Thyroid gland (tissue), 4 donors: ENCODE results near the gene UNC5C. TPM values are rescaled to one million over a fixed set of nuclear protein-coding genes. Genes with fewer than 3 reads are reported as not detected.

Experiments
- DNase-seq, 2 donors: peaks; one replicate each; pipeline ENCODE4 v3.0.0-alpha.2; 2019
- H3K27ac ChIP-seq, 3 donors: fragments of 200-600 bp; sonication (generic); 1 replicate in 2 of 3; 2 replicates in 1 of 3; pipeline ENCODE4 v1.5.1; 2016 to 2019; ENCODE audit warnings: mild to moderate bottlenecking in 1 of 3, moderate library complexity in 1 of 3
- H3K27me3 ChIP-seq: fragments of 200-600 bp; sonication (generic); one replicate; pipeline ENCODE4 v1.5.1; 2019
- H3K36me3 ChIP-seq, 2 donors: fragments of 200-600 bp; sonication (generic); one replicate each; pipeline ENCODE4 v1.5.1; 2016 to 2019
- H3K4me1 ChIP-seq, 2 donors: fragments of 200-600 bp; sonication (generic); one replicate each; pipeline ENCODE4 v1.5.1; 2017 to 2019
- H3K4me3 ChIP-seq, 3 donors: fragments of 200-600 bp; sonication (generic); replicated peaks in 1 of 3; 1 replicate in 2 of 3; 2 replicates in 1 of 3; pipeline ENCODE4 v1.5.1; 2016; ENCODE audit warnings: mild to moderate bottlenecking in 1 of 3
- H3K9me3 ChIP-seq: fragments of 200-600 bp; sonication (generic); one replicate; pipeline ENCODE4 v1.5.1; 2017
- CTCF ChIP-seq, 6 experiments: fragments of 200-600 bp in 3 of 6; fragments of 450-650 bp in 3 of 6; sonication (generic) in 3 of 6; IDR thresholded peaks; one replicate each; pipeline ENCODE4 v1.5.1; 2016 to 2019; ENCODE audit warnings: antibody characterized with exemption in 6 of 6, mild to moderate bottlenecking in 2 of 6, inconsistent platforms in 1 of 6, moderate library complexity in 1 of 6
- POLR2A ChIP-seq, 2 donors: fragments of 450-650 bp; IDR thresholded peaks; one replicate each; pipeline ENCODE4 v1.6.1; 2017; ENCODE audit warnings: antibody characterized with exemption in 2 of 2, mild to moderate bottlenecking in 2 of 2, moderate library complexity in 1 of 2
- WGBS, 2 donors: methylation state at CpG; one replicate each; pipeline ENCODE4 v1.1.5; 2017; 5-methylcytosine and 5-hydroxymethylcytosine counted together
- intact Hi-C: fragments of 100-400 bp; cut with DNase I; formaldehyde crosslinking; loops from one replicate; pipeline ENCODE4 v1.15.1; 2023
- total RNA-seq, 4 donors: library from RNA; depleted of rRNA; stranded (reverse); fragments of >200 nt; gene quantifications; one replicate each; pipeline ENCODE4 v1.2.3, GENCODE V29; 2016

Gene UNC5C
- total RNA-seq, 4 donors from 2014 or later: 27.1 to 72.0 (median 59.0) TPM

- no peak for TF ChIP-seq CTCF (IDR thresholded peaks at IDR 0.05)
- no peak for TF ChIP-seq POLR2A (IDR thresholded peaks at IDR 0.05)
- intact Hi-C loops: no loop called here
- peaks cover 11 to 16% of the 10 kb centered on the region in 2 donors for H3K4me1 ChIP-seq
- WGBS, 2 donors: 84 to 88% methylated on average over 8 of the region's 8 CpGs
- no peaks in the 10 kb centered on the region for H3K9me3 ChIP-seq
- DNase-seq: no peak
- H3K27me3 ChIP-seq: no peaks in the 10 kb centered on the region
- H3K36me3 ChIP-seq: no peaks in the 10 kb centered on the region
- no peak overlapping the region for H3K27ac ChIP-seq
- no peak overlapping the region for H3K4me3 ChIP-seq
Observed at GRCh38 chr4:95255396-95256107, 293.2 kb downstream of the UNC5C start.

GRCh38 chr4:95251568-95251967, 297.2 kb downstream of the UNC5C start:
- intact Hi-C loops: no loop called here
- no peaks in the 10 kb centered on the region for H3K9me3 ChIP-seq
- no peak overlapping the region for H3K4me3 ChIP-seq
- H3K27me3 ChIP-seq: no peaks in the 10 kb centered on the region
- WGBS, 2 donors: 57 to 58% methylated on average over 2 of the region's 2 CpGs
- peak overlapping the region in 2 of 3 donors; percentile 4 to 24 for H3K27ac ChIP-seq
- no peak for TF ChIP-seq CTCF (IDR thresholded peaks at IDR 0.05)
- TF ChIP-seq POLR2A (IDR thresholded peaks at IDR 0.05): no peak
- peaks cover 11 to 16% of the 10 kb centered on the region in 2 donors for H3K4me1 ChIP-seq
- no peaks in the 10 kb centered on the region for H3K36me3 ChIP-seq
- no peak for DNase-seq

GRCh38 chr4:95250544-95251137, 298.1 kb downstream of the UNC5C start:
- Histone ChIP-seq H3K36me3 (no peaks in the 10 kb centered on the region), H3K4me3 (no peak overlapping the region), H3K4me1 (peaks cover 11 to 16% of the 10 kb centered on the region in 2 donors), H3K27me3 (no peaks in the 10 kb centered on the region), H3K27ac (peak overlapping the region in 2 of 3 donors; percentile 2 to 4), H3K9me3 (no peaks in the 10 kb centered on the region)
- TF ChIP-seq POLR2A (IDR thresholded peaks at IDR 0.05) (no peak), CTCF (IDR thresholded peaks at IDR 0.05) (peak in 2 of 6 experiments; percentile 20 to 24)
- 59 to 62% methylated on average over 7 of the region's 7 CpGs for WGBS, 2 donors
- intact Hi-C loops: no loop called here
- no peak for DNase-seq

GRCh38 chr4:95249426-95250021, 299.2 kb downstream of the UNC5C start:
- Histone ChIP-seq H3K27ac (no peak overlapping the region), H3K4me3 (no peak overlapping the region), H3K27me3 (no peaks in the 10 kb centered on the region), H3K36me3 (no peaks in the 10 kb centered on the region), H3K9me3 (no peaks in the 10 kb centered on the region), H3K4me1 (peaks cover 11 to 16% of the 10 kb centered on the region in 2 donors)
- intact Hi-C loops: no loop called here
- 83 to 88% methylated on average over 3 of the region's 3 CpGs for WGBS, 2 donors
- DNase-seq: no peak
- TF ChIP-seq CTCF (IDR thresholded peaks at IDR 0.05) (no peak), POLR2A (IDR thresholded peaks at IDR 0.05) (no peak)
